ENCODE data around the gene SOCS2. TPM values are rescaled to one million over a fixed set of nuclear protein-coding genes. Genes with fewer than 3 reads are reported as not detected.
A peak's percentile ranks its signal among the peaks of the same experiment; 100 is the strongest.
"Not testable (repeated sequence)": the region's sequence is repeated elsewhere in the genome, so short reads cannot be mapped to it uniquely, and the experiment has no call there.

Gene SOCS2
- total and polyA plus RNA-seq, 10 of the 15 experiments (the other 5 are each of a cell fraction or from before 2014, with no cell fraction given) = 2.6 to 12.0 (median 7.2) TPM

- TF ChIP-seq, protein P1, sequence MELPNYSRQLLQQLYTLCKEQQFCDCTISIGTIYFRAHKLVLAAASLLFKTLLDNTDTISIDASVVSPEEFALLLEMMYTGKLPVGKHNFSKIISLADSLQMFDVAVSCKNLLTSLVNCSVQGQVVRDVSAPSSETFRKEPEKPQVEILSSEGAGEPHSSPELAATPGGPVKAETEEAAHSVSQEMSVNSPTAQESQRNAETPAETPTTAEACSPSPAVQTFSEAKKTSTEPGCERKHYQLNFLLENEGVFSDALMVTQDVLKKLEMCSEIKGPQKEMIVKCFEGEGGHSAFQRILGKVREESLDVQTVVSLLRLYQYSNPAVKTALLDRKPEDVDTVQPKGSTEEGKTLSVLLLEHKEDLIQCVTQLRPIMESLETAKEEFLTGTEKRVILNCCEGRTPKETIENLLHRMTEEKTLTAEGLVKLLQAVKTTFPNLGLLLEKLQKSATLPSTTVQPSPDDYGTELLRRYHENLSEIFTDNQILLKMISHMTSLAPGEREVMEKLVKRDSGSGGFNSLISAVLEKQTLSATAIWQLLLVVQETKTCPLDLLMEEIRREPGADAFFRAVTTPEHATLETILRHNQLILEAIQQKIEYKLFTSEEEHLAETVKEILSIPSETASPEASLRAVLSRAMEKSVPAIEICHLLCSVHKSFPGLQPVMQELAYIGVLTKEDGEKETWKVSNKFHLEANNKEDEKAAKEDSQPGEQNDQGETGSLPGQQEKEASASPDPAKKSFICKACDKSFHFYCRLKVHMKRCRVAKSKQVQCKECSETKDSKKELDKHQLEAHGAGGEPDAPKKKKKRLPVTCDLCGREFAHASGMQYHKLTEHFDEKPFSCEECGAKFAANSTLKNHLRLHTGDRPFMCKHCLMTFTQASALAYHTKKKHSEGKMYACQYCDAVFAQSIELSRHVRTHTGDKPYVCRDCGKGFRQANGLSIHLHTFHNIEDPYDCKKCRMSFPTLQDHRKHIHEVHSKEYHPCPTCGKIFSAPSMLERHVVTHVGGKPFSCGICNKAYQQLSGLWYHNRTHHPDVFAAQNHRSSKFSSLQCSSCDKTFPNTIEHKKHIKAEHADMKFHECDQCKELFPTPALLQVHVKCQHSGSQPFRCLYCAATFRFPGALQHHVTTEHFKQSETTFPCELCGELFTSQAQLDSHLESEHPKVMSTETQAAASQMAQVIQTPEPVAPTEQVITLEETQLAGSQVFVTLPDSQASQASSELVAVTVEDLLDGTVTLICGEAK (IDR thresholded peaks at IDR 0.05; ENCODE audit: borderline replicate concordance) = no peak
- TF ChIP-seq, protein P2, sequence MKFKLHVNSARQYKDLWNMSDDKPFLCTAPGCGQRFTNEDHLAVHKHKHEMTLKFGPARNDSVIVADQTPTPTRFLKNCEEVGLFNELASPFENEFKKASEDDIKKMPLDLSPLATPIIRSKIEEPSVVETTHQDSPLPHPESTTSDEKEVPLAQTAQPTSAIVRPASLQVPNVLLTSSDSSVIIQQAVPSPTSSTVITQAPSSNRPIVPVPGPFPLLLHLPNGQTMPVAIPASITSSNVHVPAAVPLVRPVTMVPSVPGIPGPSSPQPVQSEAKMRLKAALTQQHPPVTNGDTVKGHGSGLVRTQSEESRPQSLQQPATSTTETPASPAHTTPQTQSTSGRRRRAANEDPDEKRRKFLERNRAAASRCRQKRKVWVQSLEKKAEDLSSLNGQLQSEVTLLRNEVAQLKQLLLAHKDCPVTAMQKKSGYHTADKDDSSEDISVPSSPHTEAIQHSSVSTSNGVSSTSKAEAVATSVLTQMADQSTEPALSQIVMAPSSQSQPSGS (IDR thresholded peaks at IDR 0.05; ENCODE audit: low read length) = peak; percentile 59
- no peak for TF ChIP-seq GATAD2B (conservative IDR thresholded peaks at IDR 0.05; ENCODE audit: low read depth)
These were observed 52.3 kb downstream of the SOCS2 start (continued) for GRCh38 chr12:93624595-93625294.

DNA sequence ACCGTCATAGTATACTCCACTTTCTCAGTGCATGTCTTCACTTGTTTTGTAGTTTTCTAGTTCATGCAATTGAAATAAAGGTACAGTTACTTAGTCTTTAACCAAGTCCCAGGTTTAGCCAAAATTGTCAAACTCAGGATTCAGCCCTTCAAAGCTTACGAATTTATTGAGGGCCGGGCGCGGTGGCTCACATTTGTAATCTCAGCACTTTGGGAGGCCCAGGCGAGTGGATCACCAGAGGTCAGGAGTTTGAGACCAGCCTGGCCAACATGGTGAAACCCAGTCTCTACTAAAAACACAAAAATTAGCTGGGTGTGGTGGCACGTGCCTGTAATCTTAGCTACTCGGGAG lies 52.8 kb downstream of the SOCS2 start:
- peak overlapping the region; percentile 35; the same call in 1 of the 2 replicates for H3K27ac ChIP-seq (ENCODE audit: control insufficient read depth, insufficient read depth)
- H3K79me2 ChIP-seq (ENCODE audit: control insufficient read depth, insufficient read depth, low read length); H3K9ac ChIP-seq (ENCODE audit: control insufficient read depth, insufficient read depth, low read length); H2AFZ ChIP-seq (ENCODE audit: control insufficient read depth, low read depth, low read length); ATAC-seq; BruUV-seq (replicated peaks); FAIRE-seq; H4K20me1 ChIP-seq (ENCODE audit: control insufficient read depth, insufficient read depth); SMC1A ChIA-PET (ENCODE audit: uncharacterized antibody, unreplicated experiment); H3K4me1 ChIP-seq (ENCODE audit: control insufficient read depth, insufficient read depth, low read length); H3K4me3 ChIP-seq; DNase-seq (ENCODE audit: low read depth, low spot score); in situ Hi-C loops (cut with MboI); H3K27me3 ChIP-seq (replicated peaks in 1 of 2; ENCODE audit: control insufficient read depth in 2 of 2, insufficient read depth in 2 of 2, low read length in 1 of 2); H3K4me2 ChIP-seq (ENCODE audit: control insufficient read depth, insufficient read depth); H3K9me3 ChIP-seq (replicated peaks; ENCODE audit: control insufficient read depth, insufficient read depth, low read length); H3K36me3 ChIP-seq (ENCODE audit: control insufficient read depth in 2 of 2, insufficient read depth in 2 of 2, low read length in 1 of 2): not testable (repeated sequence)
- ChIA-PET CTCF (interaction anchor here (0.6 kb wide), 1 partner anchor 457 kb away, joined by 3 read pairs; no protein-coding TSS in a partner anchor), POLR2A (interaction anchor here (0.7 kb wide), 1 partner anchor 647 kb away, joined by 8 read pairs; no protein-coding TSS in a partner anchor), RAD21 (ENCODE audit: unreplicated experiment) (interaction anchor here (0.6 to 1.0 kb wide), 2 partner anchors 51 to 477 kb away, joined by 3 read pairs; partner anchors contain the start of gene CRADD)
- 41% methylated on average over 8 of the region's 8 CpGs for WGBS (ENCODE audit: insufficient coverage, insufficient replicate concordance, low lambda C conversion rate, missing lambda C conversion rate)
- 0 out of 2 replicates have a peak, but pooled peaks have one; percentile 4 for TF ChIP-seq CBX5 (IDR thresholded peaks at IDR 0.05; ENCODE audit: low read depth)
- intact Hi-C loops (cut with micrococcal nuclease; ENCODE audit: unreplicated experiment) = loop anchor here (2.0 kb wide), 1 partner anchor 52 kb away; the partner anchor contains the start of gene SOCS2

Measured in GM12878 (cell line).